GDM1 (cell line): ENCODE measurements around the gene C6orf62.
A peak's percentile ranks its signal among the peaks of the same experiment; 100 is the strongest.
"Not testable (repeated sequence)": the region's sequence is repeated elsewhere in the genome, so short reads cannot be mapped to it uniquely, and the experiment has no call there.

Source experiments
- DNase-seq: peaks from one replicate; lab custom pipeline; 2025; lab: John Stamatoyannopoulos, UW

C6orf62 gene

DNA sequence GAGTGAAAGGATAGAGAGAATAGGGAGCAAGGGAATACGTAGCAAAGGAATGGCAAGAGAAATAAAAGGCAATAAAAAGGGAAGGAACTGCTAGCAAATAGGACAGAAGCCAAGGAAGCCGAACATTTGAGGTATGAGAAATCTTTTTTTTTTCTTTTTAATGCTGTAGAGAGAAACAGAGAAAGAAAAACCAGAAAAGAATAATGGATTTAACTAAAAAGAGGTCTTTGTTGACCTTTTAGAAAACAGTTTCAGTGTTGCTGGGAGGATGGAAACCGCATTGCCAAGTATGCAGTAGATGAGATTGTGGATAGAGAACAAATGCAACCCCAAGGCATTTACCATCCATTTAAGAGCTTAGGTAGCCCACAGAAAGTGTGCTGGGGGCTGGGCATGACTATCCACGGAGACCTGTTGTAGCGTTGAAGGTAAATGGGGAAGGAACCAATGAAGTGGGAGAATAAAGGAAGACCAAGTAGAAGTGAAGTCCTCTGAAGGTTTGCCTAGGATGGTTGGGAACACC lies 23.3 kb upstream of the C6orf62 start:
- DNase-seq = no peak

DNA sequence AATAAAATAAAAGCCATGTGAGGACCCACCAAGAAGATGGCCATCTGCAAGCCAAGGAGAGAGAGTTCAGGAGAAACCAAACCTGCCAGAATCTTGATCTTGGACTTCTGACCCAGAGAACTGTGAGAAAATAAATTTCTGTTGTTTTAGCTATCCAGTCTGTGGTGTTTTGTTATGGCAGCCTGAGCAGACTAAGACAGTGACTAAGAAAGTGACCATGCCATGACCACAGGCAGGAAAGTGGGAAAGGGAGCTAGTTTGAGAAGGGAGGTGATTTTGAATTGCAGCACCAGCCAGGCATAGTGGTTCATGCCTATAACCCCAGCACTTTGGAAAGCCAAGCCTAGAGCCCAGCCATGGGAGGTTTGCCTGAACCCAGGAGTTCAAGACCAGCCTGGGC lies 21.9 kb upstream of the C6orf62 start:
- no peak for DNase-seq

DNA sequence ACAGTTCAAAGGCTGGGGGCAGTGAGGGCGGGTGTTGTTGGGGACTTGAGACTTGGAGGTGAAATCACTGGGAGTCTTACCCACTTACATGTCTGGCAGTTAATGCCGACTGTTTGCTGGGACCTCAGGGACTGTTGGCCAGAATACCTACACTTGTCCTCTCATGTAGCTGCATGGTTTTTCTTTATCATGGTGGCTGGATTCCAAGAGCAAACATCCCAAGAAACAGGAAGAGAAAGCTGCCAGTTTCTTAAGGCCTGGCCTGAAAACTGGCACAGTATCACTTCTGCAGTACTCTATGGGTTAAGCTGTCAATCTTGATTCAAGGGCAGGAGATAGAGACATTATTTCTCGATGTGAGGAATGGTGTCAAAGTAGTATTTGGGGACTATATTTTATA lies 19.8 kb upstream of the C6orf62 start:
- DNase-seq = no peak

DNA sequence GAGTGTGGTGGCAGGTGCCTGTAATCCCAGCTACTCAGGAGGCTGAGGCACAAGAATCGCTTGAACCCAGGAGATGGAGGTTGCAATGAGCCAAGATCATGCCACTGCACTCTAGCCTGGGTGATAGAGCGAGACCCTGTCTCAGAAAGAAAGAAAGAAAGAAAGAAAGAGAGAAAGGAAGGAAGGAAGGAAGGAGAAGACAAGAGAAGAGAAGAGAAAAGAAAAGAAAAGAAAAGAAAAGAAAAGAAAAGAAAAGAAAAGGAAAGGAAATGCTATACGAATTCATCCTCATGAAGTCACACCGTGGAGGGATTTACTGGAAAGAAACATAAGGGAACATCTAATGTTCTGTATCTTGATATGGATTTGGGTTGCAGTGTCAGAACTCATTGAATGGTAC lies 15.8 kb upstream of the C6orf62 start:
- DNase-seq = not testable (repeated sequence)

DNA sequence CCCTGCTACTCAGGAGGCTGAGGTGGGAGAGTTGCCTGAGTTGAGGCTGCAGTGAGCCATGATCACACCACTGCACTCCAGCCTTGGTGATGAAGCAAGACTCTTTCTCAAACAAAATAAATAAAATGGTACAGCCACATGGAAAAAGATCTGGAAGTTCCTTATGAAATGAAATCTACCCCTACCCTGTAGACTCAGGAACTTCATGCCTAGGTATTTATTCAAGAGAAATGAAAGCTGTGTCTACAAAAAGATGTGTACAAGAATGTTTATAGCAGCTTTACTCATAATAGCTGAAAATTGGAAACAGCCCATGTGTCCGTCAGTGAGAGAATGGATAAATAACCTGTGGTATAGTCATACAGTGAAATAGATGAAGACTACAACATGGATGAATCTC lies 15.2 kb upstream of the C6orf62 start:
- DNase-seq = no peak

DNA sequence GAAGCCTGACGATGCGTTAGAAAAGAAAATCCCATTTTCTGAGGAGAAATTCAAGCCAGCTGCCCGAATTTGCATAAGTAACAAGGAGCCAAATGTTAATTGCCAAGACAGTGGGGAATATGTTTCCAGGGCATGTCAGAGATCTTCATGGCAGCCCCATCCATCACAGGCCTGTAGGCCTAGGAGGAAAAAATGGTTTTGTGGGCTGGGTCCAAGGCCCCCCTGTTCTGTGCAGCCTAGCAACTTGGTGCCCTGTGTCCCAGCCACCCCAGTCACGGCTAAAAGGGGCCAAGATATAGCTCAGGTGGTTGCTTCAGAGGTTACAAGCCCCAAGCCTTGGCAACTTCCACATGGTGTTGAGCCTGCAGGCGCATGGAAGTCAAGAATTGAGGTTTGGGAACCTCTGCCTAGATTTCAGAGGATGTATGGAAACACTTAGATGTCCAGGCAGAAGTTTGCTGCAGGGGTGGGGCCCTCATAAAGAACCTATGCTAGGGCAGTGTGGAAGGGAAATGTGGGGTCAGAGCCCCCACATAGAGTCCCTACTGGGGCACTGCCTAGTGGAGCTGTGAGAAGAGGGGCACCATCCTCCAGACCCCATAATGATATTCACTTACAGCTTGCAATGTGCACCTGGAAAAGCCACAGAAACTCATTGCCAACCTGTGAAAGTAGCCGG lies 12.6 kb upstream of the C6orf62 start:
- not testable (repeated sequence) for DNase-seq

DNA sequence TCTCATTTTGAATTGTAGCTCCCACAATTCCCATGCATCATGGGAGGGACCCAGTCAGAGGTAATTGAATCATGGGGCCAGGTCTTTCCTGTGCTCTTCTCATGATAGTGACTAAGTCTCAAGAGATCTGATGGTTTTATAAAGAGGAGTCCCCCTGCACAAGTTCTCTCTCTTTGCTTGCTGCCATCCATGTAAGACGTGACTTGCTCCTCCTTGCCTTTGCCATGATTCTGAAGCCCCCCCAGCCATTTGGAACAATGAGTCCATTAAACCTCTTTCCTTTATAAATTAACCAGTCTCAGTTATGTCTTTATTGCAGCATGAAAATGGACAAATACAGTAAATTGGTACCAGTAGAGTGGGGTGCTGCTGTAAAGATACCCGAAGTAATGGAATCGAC lies 11.7 kb upstream of the C6orf62 start:
- not testable (repeated sequence) for DNase-seq

DNA sequence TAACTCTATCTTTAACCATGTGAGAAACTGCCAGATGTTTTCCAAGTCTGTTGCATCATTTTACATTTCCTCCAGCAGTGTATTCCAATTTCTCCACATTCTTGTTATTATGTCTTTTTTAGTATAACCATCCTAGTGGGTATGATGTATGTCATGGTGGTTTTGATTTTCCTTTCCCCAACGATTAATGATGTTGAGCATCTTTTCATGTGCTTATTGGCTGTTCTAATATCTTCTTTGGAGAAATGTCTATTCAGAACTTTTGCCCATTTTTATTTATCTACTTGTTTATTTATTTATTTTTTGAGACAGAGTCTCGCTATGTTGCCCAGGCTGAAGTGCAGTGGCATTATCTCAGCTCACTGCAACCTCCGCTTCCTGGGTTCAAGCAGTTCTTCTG lies 4.3 kb upstream of the C6orf62 start:
- no peak for DNase-seq

DNA sequence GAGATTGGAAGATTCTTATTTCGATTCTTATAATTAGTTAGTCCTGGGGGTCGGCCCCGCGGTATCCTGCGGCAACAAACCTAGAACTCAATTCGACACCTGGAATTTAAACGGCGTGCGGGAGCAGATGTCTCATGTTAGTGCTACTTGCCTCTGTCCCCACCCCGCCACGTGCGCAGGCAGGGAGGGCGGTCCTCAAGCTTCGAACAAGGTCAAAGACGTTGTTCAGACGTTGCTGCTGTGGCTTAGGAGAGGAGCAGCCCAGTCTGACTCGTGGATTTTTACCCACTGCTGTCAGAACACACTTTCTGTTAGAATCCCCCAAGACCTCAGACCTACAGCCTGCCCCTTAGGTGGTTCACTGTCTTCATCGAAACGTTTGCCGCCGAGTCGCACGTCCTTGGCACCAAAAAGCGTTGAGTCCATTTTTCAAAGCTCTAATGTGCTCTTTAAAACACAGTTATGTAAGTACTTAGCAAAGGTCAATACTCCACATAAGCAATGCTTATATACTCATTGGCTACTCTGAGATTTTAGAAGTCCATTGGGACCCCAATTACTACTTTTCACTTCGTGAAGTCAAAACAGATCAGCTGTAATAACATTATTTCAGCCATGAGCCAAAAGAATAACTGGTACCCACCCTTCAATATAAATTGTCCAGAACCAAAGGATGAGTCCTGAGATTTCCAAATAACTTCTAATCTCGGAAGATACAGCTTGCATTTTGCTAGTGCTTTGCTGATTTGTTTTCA lies 2.7 kb upstream of the C6orf62 start:
- no peak for DNase-seq

DNA sequence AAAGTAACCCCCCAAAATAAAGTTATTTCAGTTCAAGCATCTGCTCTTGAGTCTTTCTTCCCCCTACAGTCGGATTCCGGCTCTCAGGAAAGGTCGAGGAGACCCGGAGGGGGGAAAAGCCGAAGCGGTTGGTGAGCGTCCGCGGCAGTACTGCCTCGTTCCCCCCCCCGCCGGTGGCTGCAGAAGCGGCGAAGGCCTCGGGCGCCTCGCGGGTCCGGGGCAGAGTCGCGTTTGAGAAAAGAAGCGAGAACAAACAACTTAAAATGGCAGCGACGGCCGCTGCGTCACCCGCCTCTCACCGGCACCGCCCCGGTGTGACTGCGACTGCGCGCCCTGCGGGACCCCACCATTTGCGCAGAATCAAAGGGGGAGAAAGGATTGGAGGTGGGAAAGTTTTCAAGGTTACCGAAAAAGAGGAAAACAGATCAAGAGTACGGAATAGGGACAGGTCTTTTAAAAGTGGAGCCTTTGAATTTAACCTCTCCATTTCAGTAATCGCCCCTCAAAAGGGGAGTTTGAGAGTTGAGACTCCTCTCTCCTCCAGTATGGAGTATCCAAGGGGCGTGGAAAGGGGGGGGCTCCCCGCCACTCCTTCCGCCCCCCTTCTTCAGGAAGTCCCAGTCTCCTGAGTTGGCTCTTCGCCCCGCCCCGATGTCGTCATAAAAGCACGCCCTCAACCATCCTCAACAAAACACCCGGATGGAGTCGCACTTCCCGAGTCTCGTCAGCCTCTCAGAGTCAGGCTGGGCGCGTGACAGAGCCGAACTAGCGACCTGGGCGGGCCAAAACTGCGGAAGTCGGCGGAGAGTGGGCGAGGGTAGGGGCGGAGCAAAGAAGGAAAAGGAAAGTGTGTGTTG lies 1.9 kb upstream of the C6orf62 start:
- peak; percentile 100 for DNase-seq

DNA sequence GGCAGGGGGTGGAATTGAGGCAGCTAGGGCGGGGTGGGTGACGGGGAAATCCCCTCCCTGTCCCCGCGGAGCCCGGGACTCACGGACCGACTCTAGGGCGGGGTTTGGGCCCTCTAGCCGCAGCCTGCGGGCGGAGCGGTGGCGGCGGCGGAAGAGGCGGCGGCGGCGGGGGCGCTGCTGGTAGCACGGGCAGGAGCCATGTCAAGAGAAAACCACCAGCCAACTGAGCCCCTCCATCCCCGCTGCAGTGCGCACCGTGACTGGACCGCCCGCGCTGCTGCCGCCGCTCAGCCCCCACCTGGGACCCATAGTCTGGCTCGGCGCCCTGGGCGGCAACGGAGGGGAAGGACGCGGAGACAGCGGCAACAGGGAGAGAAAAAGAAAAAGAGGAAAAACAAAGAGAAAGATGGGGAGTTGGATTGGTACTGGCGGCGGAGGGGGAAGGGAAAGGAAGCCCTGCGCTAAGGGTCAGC lies 1.2 kb upstream of the C6orf62 start:
- DNase-seq = peak; percentile 27

DNA sequence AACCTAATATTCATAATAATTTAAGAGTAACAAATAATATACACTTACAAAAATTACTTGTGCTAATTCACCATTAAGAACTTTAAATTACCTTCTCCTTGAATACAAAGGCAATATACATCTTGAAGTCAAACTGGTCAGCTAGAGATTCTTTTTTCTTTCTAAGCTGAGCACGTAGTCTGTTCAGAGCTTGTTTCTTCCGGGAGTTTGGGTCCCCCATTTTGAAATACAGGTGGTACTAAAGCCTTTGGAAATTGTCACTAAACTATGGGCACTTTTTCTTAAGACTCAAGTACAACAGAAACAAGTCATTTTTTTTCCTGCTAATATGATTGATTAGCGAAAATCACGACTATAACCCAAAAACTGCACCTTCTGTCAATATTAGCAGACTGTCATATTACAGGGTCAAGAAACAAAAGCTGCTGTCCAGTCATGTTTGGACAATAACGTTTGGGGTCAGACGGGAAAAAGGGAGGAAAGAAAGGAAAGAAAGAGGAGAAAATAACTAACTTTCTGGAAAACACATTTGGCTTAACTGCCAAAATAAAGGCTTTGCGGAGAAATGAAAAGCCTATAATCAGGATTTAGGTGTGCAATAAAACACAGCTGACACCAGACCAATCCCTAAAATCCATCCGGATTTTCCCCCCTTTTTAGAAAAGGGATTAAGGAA lies 367 bp downstream of the C6orf62 start:
- no peak for DNase-seq

DNA sequence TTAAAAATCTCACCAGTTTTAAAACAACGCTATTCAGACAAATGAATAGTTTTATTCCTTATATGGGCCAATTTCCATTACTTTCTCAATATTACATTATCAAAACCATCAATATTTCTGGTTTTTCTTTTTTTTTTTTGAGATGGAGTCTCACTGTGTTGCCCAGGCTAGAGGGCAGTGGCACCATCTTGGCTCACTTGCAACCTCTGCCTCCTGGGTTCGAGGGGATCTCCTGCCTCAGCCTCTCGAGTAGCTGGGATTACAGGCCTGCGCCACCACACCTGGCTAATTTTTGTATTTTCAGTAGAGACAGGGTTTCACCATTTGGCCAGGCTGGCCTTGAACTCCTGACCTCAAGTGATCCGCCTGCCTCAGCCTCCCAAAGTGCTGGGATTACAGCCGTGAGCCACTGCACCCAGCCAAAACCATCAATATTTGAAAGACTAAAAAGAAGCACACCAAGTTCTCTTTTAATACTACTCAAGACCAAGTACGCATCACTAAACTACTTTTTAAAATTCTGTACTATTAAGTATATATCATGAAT lies 2.3 kb downstream of the C6orf62 start:
- not testable (repeated sequence) for DNase-seq

DNA sequence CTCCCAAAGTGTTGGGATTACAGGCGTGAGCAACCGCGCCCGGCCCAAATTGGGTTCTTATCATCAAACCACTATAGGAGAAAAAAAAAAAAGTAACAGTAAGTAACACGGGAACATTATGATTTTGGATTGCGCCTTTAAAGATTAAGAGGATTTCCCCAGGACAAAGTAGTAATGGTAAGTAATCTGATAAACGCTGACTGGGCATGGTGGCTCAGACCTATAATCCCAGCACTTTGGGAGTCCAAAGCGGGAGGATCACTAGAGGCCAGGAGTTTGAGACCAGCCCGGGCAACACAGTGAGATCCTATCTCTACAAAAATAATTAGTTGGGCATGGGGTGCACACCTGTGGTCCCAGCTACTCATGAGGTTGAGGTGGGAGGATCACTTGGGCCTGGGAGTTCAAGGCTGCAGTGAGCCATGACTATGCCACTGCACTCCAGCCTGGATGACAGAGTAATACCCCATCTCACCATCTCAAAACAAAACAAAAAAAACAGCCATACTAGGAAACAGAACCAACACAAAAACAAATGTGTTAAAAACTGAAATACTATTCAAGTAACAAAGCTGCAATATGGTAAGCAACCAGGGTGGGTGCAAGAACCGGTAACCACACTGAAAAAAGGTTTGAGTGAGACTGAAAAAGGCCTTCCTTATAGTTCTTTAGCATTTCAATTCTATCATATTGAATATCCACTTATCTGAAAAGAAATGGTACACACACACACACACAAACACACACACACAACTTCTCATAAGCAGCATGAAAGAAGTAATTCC lies 8.2 kb downstream of the C6orf62 start:
- no peak for DNase-seq

DNA sequence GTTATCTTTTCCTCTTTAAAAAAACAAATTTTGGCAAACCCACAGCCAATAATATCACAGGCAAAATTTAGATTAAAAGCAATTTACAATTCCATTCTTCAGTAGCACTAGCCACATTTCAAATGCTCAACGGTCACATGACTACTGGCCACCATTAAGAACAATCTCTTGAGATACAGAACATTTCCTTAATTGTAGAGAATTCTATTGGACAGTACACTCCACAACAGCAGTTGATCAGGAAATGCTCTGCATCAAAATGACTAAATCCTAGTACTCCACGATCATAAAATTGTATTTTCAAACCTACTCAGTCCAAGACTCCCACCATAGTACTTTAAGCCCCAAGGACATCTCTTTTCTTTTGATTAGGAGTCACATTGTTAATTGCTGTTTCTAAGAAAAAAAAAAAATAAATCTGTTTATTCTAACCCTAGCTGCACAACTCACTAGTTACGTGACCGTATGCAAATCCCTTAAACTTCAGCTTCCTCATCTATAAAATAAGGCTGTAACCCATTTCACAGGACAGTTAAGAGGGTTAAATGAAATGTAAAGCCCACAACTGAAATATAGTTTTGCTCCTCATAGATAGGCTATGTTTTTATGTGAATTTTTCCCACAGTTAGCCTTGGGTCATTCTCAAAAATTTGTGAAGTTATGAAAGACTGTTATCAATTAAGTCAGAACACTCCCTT lies 9.8 kb downstream of the C6orf62 start:
- no peak for DNase-seq

DNA sequence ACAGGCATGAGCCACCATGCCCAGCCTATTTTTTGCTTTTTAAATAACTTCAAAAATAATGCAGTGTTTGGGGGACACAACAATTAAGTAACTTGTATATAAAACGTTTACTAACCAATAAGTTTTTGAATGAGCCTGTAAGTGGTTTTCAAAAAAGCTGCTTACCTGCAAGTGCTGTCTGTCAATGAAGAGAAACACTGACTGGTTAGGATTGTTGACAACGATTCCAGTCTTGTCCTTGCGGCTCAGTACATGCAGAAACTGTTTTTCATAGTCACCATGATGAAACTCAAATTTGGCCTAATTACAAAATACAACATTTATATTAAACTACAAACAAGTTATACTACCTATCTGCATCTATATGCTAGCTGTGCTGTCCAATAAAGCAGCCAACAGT lies 10.3 kb downstream of the C6orf62 start:
- no peak for DNase-seq

DNA sequence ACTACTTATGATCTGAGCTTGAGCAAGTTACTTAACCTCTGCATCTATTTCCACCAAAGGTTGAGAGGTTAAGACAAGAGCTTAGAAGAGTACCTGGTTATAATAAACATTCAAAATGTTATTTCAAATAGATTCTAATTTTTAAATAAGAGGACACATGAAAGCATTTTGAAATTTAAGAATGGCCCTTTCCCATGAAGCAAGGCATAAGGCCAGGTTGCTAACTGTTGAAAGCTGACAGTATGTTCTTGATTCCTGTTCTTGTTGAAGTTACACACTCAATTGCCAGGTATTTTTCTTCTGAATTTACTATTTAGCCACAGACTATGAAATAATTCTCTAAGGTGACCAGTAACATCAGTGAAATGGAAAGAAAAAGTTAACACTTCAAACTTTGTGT lies 14.5 kb downstream of the C6orf62 start:
- DNase-seq = no peak

DNA sequence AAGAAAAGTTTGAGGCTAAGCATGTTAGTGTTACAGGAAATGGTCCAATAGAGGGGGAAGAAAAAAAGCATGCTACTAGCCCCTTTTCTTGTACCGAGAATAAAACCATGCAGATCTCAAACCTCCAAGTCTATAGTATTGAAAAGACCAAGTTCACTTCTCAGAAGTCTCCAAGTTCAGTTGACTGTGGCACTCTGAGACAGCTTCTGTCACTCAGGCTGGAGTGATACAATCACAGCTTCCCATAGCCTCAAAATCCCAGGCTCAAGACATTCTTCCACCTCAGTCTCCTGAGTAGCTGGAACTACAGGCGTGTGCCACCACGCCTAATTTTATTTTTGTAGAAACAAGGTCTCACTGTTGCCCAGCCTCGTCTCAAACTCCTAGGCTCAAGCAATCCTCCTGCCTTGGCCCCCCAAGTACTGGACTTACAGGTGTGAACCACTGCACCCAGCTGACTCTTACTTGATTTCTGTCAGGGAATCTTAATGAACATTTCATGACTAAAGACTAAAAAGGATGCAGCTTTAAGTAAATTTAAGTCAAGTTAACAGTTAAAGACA lies 16.2 kb downstream of the C6orf62 start:
- no peak for DNase-seq

DNA sequence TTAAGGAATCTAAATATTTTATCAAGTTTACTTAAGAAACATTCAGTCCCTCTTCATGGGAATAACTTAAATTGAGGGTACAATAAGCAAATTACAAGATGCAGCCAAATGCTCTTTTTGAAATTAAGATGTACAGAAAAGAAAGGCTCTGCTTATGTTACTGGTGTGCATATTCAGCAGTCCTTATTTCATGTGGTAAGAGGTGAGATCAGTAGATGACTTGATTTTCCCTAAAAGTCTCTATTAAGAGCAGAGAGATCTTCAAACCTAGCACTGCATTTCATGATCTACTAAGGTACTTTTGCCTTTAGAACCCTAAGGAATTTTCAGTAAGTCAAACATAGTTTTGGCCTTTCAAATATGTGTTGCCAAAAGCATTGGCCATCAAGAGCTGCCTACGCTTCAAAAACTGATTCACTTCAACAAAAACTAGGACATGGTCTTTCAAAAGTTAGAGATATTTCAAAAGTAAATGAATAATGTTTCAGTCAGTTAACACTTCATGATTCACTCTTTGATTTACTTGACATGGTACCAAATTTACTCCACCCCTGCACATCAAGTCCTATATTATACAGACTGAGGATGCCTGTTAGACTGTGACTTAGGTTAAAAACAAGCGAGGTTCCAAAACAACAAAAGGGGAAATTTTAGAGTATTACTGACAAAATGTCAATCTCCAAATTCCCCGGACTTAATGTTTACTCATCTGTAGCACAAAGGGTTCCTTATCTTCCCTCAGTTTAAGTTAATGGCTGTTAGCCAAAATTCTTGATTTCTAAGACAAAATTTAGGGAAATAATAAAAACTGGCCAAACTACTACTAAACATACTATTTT lies 19.2 kb downstream of the C6orf62 start:
- no peak for DNase-seq
